Measurements from ENCODE around the gene FGF3. TPM values are rescaled to one million over a fixed set of nuclear protein-coding genes. Genes with fewer than 3 reads are reported as not detected.

FGF3 gene
- total RNA-seq, 1 experiment from 2014 or later, result not detected

GRCh38 chr11:69840371-69841169, 21.4 kb upstream of the FGF3 start:
- no peak overlapping the region for H3K27ac ChIP-seq (ENCODE audit: low read length)
- no peaks in the 10 kb centered on the region for H3K9me2 ChIP-seq (replicated peaks; ENCODE audit: insufficient read depth, low read length)
- H2AFZ ChIP-seq (ENCODE audit: low read length), result no peak overlapping the region
- DNase-seq, result no peak
- no peak overlapping the region for H3K9ac ChIP-seq (ENCODE audit: low read length)
- no peaks in the 10 kb centered on the region for H3K9me3 ChIP-seq (ENCODE audit: low read length)
- H3K4me2 ChIP-seq (ENCODE audit: low read depth, low read length, poor library complexity, severe bottlenecking), result no peak overlapping the region
- no peaks in the 10 kb centered on the region for H4K20me1 ChIP-seq (ENCODE audit: insufficient read depth, low read depth, low read length)
- no peaks in the 10 kb centered on the region for H3K79me2 ChIP-seq (ENCODE audit: low read length)
- H3K36me3 ChIP-seq (ENCODE audit: insufficient read depth, low read length), result no peaks in the 10 kb centered on the region
- no peaks in the 10 kb centered on the region for H3K4me1 ChIP-seq (ENCODE audit: low read length)
- no peak overlapping the region for H3K4me3 ChIP-seq (ENCODE audit: low read length)
- no peaks in the 10 kb centered on the region for H3K27me3 ChIP-seq (ENCODE audit: low read length)

DNA sequence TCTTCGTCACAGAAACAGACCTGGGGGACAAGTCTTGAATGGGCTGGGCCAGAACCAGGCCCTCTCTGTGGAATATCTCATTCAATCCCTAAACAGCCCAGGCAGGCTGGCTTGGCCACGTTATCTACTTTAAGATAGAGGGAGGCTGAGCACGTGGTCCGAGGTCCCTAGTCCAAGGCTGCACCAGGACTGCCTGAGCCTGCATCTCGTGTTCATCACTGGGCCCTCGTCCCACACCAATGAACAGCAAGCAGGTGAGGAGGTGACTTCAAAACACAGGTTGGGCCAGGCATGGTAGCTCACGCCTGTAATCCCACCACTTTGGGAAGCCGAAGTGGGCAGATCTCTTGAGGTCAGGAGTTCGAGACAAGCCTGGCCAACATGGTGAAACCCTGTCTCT, 20.3 kb upstream of the FGF3 start:
- H3K9me2 ChIP-seq (replicated peaks; ENCODE audit: insufficient read depth, low read length), result no peaks in the 10 kb centered on the region
- no peak overlapping the region for H3K9ac ChIP-seq (ENCODE audit: low read length)
- H3K36me3 ChIP-seq (ENCODE audit: insufficient read depth, low read length), result no peaks in the 10 kb centered on the region
- no peak overlapping the region for H2AFZ ChIP-seq (ENCODE audit: low read length)
- H3K4me1 ChIP-seq (ENCODE audit: low read length), result no peaks in the 10 kb centered on the region
- no peak overlapping the region for H3K27ac ChIP-seq (ENCODE audit: low read length)
- no peaks in the 10 kb centered on the region for H3K27me3 ChIP-seq (ENCODE audit: low read length)
- H3K79me2 ChIP-seq (ENCODE audit: low read length), result no peaks in the 10 kb centered on the region
- no peak for DNase-seq
- H3K4me2 ChIP-seq (ENCODE audit: low read depth, low read length, poor library complexity, severe bottlenecking), result no peak overlapping the region
- no peaks in the 10 kb centered on the region for H3K9me3 ChIP-seq (ENCODE audit: low read length)
- H4K20me1 ChIP-seq (ENCODE audit: insufficient read depth, low read depth, low read length), result no peaks in the 10 kb centered on the region
- H3K4me3 ChIP-seq (ENCODE audit: low read length), result no peak overlapping the region

DNA sequence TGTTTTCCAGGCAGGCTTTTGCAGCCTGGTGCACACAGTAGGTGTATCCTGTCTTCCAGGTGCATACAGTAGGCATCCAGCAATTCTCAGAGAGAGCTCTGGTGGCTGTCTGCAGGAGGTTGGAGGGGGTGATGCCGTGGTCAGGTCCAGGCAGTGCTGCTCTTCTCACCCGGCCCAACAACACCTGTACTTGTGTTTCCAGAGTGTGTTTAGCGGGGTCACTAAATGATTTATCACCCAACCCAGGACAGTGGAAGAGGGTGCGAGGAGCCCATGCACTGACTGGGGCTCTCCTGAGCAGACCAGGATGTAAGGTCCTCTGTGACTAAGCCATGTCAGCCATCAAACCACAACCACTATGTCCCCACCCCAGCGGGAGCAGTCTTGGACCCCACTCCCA, 18.6 kb upstream of the FGF3 start:
- H3K9me3 ChIP-seq (ENCODE audit: low read length), result no peaks in the 10 kb centered on the region
- H3K27me3 ChIP-seq (ENCODE audit: low read length), result no peaks in the 10 kb centered on the region
- H3K36me3 ChIP-seq (ENCODE audit: insufficient read depth, low read length), result no peaks in the 10 kb centered on the region
- no peak overlapping the region for H3K4me2 ChIP-seq (ENCODE audit: low read depth, low read length, poor library complexity, severe bottlenecking)
- H3K9me2 ChIP-seq (replicated peaks; ENCODE audit: insufficient read depth, low read length), result no peaks in the 10 kb centered on the region
- no peak overlapping the region for H3K9ac ChIP-seq (ENCODE audit: low read length)
- H3K4me1 ChIP-seq (ENCODE audit: low read length), result no peaks in the 10 kb centered on the region
- no peak overlapping the region for H2AFZ ChIP-seq (ENCODE audit: low read length)
- DNase-seq, result no peak
- H4K20me1 ChIP-seq (ENCODE audit: insufficient read depth, low read depth, low read length), result no peaks in the 10 kb centered on the region
- no peak overlapping the region for H3K4me3 ChIP-seq (ENCODE audit: low read length)
- H3K79me2 ChIP-seq (ENCODE audit: low read length), result no peaks in the 10 kb centered on the region
- no peak overlapping the region for H3K27ac ChIP-seq (ENCODE audit: low read length)

DNA sequence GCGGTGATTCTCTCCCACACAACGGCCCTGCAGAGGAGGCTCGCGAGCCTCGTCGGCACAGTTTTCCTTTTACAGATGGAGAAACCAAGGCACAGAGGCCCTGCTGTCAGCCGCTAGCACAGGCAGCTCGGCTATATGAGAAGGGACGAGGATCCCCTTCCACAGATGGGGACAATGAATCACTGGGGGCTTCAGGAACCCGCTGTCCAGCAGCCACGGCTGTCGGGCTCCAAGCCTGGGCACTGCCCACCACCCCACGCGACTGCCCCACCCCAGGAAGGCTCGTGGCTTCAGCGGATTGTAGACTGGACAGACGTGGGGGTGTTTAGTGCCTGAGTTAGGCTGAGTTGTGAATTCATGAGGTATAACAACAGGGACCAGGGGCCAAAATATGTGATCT, 17.2 kb upstream of the FGF3 start:
- Histone ChIP-seq H3K9me2 (replicated peaks; ENCODE audit: insufficient read depth, low read length) (no peaks in the 10 kb centered on the region), H3K27me3 (ENCODE audit: low read length) (no peaks in the 10 kb centered on the region), H3K36me3 (ENCODE audit: insufficient read depth, low read length) (no peaks in the 10 kb centered on the region), H3K79me2 (ENCODE audit: low read length) (no peaks in the 10 kb centered on the region), H3K9me3 (ENCODE audit: low read length) (no peaks in the 10 kb centered on the region), H3K27ac (ENCODE audit: low read length) (no peak overlapping the region), H3K4me1 (ENCODE audit: low read length) (no peaks in the 10 kb centered on the region), H3K4me3 (ENCODE audit: low read length) (no peak overlapping the region), H2AFZ (ENCODE audit: low read length) (no peak overlapping the region), H3K9ac (ENCODE audit: low read length) (no peak overlapping the region), H4K20me1 (ENCODE audit: insufficient read depth, low read depth, low read length) (no peaks in the 10 kb centered on the region), H3K4me2 (ENCODE audit: low read depth, low read length, poor library complexity, severe bottlenecking) (no peak overlapping the region)
- DNase-seq, result no peak

DNA sequence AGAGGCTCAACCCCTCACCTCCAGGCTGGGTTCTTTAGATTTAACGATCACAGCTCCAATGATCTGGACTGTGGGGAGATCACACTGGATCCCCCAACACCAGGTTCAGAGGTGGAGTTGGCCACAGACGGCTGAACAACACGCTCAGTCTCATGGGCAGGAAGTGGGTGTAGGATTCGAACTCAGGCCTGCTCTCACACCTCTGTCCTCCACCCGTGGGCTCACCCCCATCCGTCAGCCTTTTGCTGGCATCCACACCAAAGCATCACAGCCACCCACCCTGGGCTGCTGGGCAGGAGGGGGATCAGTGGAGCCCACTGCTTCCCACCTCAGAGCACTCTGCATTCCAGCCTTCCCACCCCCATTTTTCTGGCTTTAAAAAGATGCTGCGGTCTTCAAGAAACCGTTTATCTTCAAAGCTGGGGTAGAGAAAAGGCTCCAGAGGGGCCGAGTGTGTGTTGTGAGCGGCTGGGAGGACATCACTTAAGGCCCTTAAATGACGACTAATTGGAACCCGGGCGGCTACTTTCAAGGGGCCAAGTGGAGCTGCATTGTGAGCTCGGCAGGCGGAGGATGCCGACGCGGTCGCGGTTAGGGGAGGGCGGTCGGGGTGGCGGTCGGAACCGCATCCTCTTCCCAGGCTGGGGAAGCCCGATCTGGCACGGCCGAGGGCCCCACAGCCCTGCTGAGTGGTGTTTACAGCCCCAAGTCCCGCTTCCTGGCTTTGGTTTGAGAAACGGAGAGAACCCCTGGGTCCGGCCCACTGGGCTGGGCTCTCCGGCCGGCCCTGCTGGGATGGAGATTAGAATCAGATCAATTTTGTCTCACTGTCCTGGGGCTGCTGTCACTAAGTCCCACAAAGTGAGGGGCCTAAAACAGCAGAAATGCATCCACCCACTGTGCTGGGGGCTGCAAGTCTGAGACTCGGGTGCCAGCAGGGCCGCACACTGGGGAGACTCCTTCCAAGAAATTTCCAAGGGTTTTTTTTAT, 15.9 kb upstream of the FGF3 start:
- Histone ChIP-seq H3K4me3 (ENCODE audit: low read length) (no peak overlapping the region), H3K27me3 (ENCODE audit: low read length) (no peaks in the 10 kb centered on the region), H4K20me1 (ENCODE audit: insufficient read depth, low read depth, low read length) (no peaks in the 10 kb centered on the region)

GRCh38 chr11:69834251-69834650, 15.0 kb upstream of the FGF3 start:
- H3K27me3 ChIP-seq (ENCODE audit: low read length), result no peaks in the 10 kb centered on the region
- no peak overlapping the region for H3K4me2 ChIP-seq (ENCODE audit: low read depth, low read length, poor library complexity, severe bottlenecking)
- DNase-seq, result no peak
- H3K4me3 ChIP-seq (ENCODE audit: low read length), result no peak overlapping the region
- no peak overlapping the region for H3K9ac ChIP-seq (ENCODE audit: low read length)
- no peaks in the 10 kb centered on the region for H3K9me3 ChIP-seq (ENCODE audit: low read length)
- H3K27ac ChIP-seq (ENCODE audit: low read length), result no peak overlapping the region
- H3K36me3 ChIP-seq (ENCODE audit: insufficient read depth, low read length), result no peaks in the 10 kb centered on the region
- no peaks in the 10 kb centered on the region for H4K20me1 ChIP-seq (ENCODE audit: insufficient read depth, low read depth, low read length)
- H3K4me1 ChIP-seq (ENCODE audit: low read length), result no peaks in the 10 kb centered on the region
- H2AFZ ChIP-seq (ENCODE audit: low read length), result no peak overlapping the region
- no peaks in the 10 kb centered on the region for H3K79me2 ChIP-seq (ENCODE audit: low read length)
- no peaks in the 10 kb centered on the region for H3K9me2 ChIP-seq (replicated peaks; ENCODE audit: insufficient read depth, low read length)

More for the DNA sequence above, 15.9 kb upstream of the FGF3 start:
- Histone ChIP-seq H3K4me2 (ENCODE audit: low read depth, low read length, poor library complexity, severe bottlenecking) (no peak overlapping the region), H3K27ac (ENCODE audit: low read length) (no peak overlapping the region), H3K9me2 (replicated peaks; ENCODE audit: insufficient read depth, low read length) (no peaks in the 10 kb centered on the region), H3K9ac (ENCODE audit: low read length) (no peak overlapping the region), H2AFZ (ENCODE audit: low read length) (no peak overlapping the region), H3K79me2 (ENCODE audit: low read length) (no peaks in the 10 kb centered on the region), H3K9me3 (ENCODE audit: low read length) (no peaks in the 10 kb centered on the region), H3K36me3 (ENCODE audit: insufficient read depth, low read length) (no peaks in the 10 kb centered on the region), H3K4me1 (ENCODE audit: low read length) (no peaks in the 10 kb centered on the region)
- no peak for DNase-seq

GRCh38 chr11:69832561-69833413, 13.6 kb upstream of the FGF3 start:
- Histone ChIP-seq H4K20me1 (ENCODE audit: insufficient read depth, low read depth, low read length) (no peaks in the 10 kb centered on the region), H3K79me2 (ENCODE audit: low read length) (no peaks in the 10 kb centered on the region), H2AFZ (ENCODE audit: low read length) (no peak overlapping the region), H3K4me1 (ENCODE audit: low read length) (no peaks in the 10 kb centered on the region), H3K4me3 (ENCODE audit: low read length) (no peak overlapping the region), H3K9me3 (ENCODE audit: low read length) (no peaks in the 10 kb centered on the region), H3K9ac (ENCODE audit: low read length) (no peak overlapping the region), H3K27ac (ENCODE audit: low read length) (no peak overlapping the region), H3K4me2 (ENCODE audit: low read depth, low read length, poor library complexity, severe bottlenecking) (no peak overlapping the region), H3K9me2 (replicated peaks; ENCODE audit: insufficient read depth, low read length) (no peaks in the 10 kb centered on the region), H3K36me3 (ENCODE audit: insufficient read depth, low read length) (no peaks in the 10 kb centered on the region), H3K27me3 (ENCODE audit: low read length) (no peaks in the 10 kb centered on the region)
- DNase-seq, result no peak

Data from Karpas-422 (cell line).